Stimulated activated CD4-positive, alpha-beta T cell treated with anti-CD3 and anti-CD28 coated beads, Interleukin-1b, Interleukin-23, amount 100 ng/mL, for 4 hours (primary cell): Measurements from ENCODE around the gene NRIP2.
"Not testable (repeated sequence)": the region's sequence is repeated elsewhere in the genome, so short reads cannot be mapped to it uniquely, and the experiment has no call there.

Source experiments
- DNase-seq, 2 donors: peaks; one replicate each; pipeline ENCODE4 v3.0.0-alpha.2; 2020; ENCODE audit warnings: low read depth in 2 of 2

NRIP2 gene

GRCh38 chr12:2834581-2835491 is at the start of gene NRIP2:
TSS of gene NRIP2 (minus strand) at chr12:2835035. CDS start at chr12:2834983, 52 bp downstream.
- DNase-seq: no peak

- DNase-seq: no peak
Observed at GRCh38 chr12:2879853-2880252, 45.0 kb upstream of the NRIP2 start.

- no peak for DNase-seq
Observed at GRCh38 chr12:2877953-2878732, 43.3 kb upstream of the NRIP2 start.

GRCh38 chr12:2877047-2877952 is 42.5 kb upstream of the NRIP2 start, which contains the start of the genes FOXM1 and RHNO1:
TSS of gene FOXM1 (minus strand) at chr12:2877174. CDS start at chr12:2874478, 2,696 bp downstream.
TSS of gene RHNO1 (plus strand) at chr12:2877223. CDS start at chr12:2885367, 8,144 bp downstream.
- peak; percentile 80 to 84 for DNase-seq

- no peak for DNase-seq
Observed at GRCh38 chr12:2876431-2877046, 41.7 kb upstream of the NRIP2 start.

GRCh38 chr12:2868986-2869632 is 34.3 kb upstream of the NRIP2 start:
- DNase-seq: not testable (repeated sequence)

- no peak for DNase-seq
Observed at GRCh38 chr12:2864198-2864597, 29.4 kb upstream of the NRIP2 start.

GRCh38 chr12:2863402-2863801 is 28.6 kb upstream of the NRIP2 start:
- DNase-seq: not testable (repeated sequence)

- no peak for DNase-seq
Observed at GRCh38 chr12:2862876-2863275, 28.0 kb upstream of the NRIP2 start.

- no peak for DNase-seq
Observed at GRCh38 chr12:2860170-2860569, 25.3 kb upstream of the NRIP2 start.

- DNase-seq: no peak
Observed at GRCh38 chr12:2858944-2859421, 24.1 kb upstream of the NRIP2 start.

GRCh38 chr12:2858334-2858733 is 23.5 kb upstream of the NRIP2 start:
- DNase-seq: no peak

GRCh38 chr12:2857576-2857975 is 22.7 kb upstream of the NRIP2 start:
- no peak for DNase-seq

GRCh38 chr12:2857021-2857431 is 22.2 kb upstream of the NRIP2 start, which contains the start of gene TEX52:
TSS of gene TEX52 (minus strand) at chr12:2857039. CDS start at chr12:2857026, 13 bp downstream.
- DNase-seq: no peak

GRCh38 chr12:2856051-2856450 is 21.2 kb upstream of the NRIP2 start:
- no peak for DNase-seq

- no peak for DNase-seq
Observed at GRCh38 chr12:2855546-2855945, 20.7 kb upstream of the NRIP2 start.

GRCh38 chr12:2854669-2855453 is 20.0 kb upstream of the NRIP2 start:
- no peak for DNase-seq

- peak; percentile 23 to 45 for DNase-seq
Observed at GRCh38 chr12:2853626-2854025, 18.8 kb upstream of the NRIP2 start.

GRCh38 chr12:2851931-2852330 is 17.1 kb upstream of the NRIP2 start:
- DNase-seq: no peak
